Progenitor cell of endocrine pancreas (in vitro differentiated cells): Measurements from ENCODE around the gene HIGD1A. TPM values are rescaled to one million over a fixed set of nuclear protein-coding genes. Genes with fewer than 3 reads are reported as not detected.

Experiments
- DNase-seq: peaks from one replicate; pipeline ENCODE4 v3.0.0; 2021; ENCODE audit warnings: low spot score; ENCODE audit not compliant: unreplicated experiment
- H3K27ac Mint-ChIP-seq: 2 replicates; pipeline ENCODE4 v1.8.0; 2021; ENCODE audit warnings: mild to moderate bottlenecking, moderate library complexity, mixed read lengths
- H3K27me3 Mint-ChIP-seq: 2 replicates; pipeline ENCODE4 v1.8.0; 2021; ENCODE audit warnings: mixed read lengths
- H3K36me3 Mint-ChIP-seq: 2 replicates; pipeline ENCODE4 v1.8.0; 2022; ENCODE audit warnings: mixed read lengths; ENCODE audit not compliant: insufficient read depth
- H3K4me1 Mint-ChIP-seq: 2 replicates; pipeline ENCODE4 v1.8.0; 2021; ENCODE audit warnings: low read depth, mixed read lengths
- H3K4me3 Mint-ChIP-seq: 2 replicates; pipeline ENCODE4 v1.8.0; 2021; ENCODE audit warnings: low read depth, mild to moderate bottlenecking, moderate library complexity, mixed read lengths
- H3K9me3 Mint-ChIP-seq: 2 replicates; pipeline ENCODE4 v1.8.0; 2021; ENCODE audit warnings: low read depth, mixed read lengths
- total RNA-seq: library from RNA; stranded (reverse); gene quantifications from 2 replicates; pipeline ENCODE4 v1.2.1, GENCODE V29; 2021
- TF ChIP-seq, protein P1 (sequence below): fragments of 200-600 bp; sonication (generic); IDR thresholded peaks from one replicate; pipeline ENCODE4 v1.5.0; 2021; ENCODE audit warnings: antibody characterized with exemption, mild to moderate bottlenecking; ENCODE audit not compliant: unreplicated experiment

HIGD1A gene
- total RNA-seq, 1 donor from 2014 or later = 92.3 TPM

DNA sequence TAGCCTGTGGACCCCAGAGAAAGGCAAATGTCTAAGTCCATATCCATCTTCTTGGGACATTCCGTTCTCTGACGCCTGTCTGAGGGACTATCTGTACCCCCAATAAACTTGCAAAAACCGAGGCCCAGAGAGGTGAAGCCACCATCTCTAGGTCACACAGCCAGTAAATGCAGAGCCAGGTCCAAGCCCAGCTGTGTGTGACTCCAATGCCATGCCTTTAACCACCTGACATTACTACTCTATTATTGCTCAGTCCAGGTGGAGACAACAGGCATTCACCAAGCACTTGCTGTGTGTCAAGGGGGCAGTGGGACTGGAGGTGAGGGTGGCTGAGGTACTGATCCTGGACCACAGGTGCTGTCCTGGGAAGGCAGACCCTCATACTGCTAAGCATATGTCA, 46.0 kb upstream of the HIGD1A start:
- H3K27ac Mint-ChIP-seq = no peak overlapping the region
- H3K4me1 Mint-ChIP-seq = peaks cover 19% of the 10 kb centered on the region
- TF ChIP-seq, protein P1, sequence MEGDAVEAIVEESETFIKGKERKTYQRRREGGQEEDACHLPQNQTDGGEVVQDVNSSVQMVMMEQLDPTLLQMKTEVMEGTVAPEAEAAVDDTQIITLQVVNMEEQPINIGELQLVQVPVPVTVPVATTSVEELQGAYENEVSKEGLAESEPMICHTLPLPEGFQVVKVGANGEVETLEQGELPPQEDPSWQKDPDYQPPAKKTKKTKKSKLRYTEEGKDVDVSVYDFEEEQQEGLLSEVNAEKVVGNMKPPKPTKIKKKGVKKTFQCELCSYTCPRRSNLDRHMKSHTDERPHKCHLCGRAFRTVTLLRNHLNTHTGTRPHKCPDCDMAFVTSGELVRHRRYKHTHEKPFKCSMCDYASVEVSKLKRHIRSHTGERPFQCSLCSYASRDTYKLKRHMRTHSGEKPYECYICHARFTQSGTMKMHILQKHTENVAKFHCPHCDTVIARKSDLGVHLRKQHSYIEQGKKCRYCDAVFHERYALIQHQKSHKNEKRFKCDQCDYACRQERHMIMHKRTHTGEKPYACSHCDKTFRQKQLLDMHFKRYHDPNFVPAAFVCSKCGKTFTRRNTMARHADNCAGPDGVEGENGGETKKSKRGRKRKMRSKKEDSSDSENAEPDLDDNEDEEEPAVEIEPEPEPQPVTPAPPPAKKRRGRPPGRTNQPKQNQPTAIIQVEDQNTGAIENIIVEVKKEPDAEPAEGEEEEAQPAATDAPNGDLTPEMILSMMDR = no peak
- H3K9me3 Mint-ChIP-seq = no peaks in the 10 kb centered on the region
- H3K27me3 Mint-ChIP-seq = peaks cover 14% of the 10 kb centered on the region
- H3K36me3 Mint-ChIP-seq = no peaks in the 10 kb centered on the region
- no peak for DNase-seq
- no peak overlapping the region for H3K4me3 Mint-ChIP-seq

DNA sequence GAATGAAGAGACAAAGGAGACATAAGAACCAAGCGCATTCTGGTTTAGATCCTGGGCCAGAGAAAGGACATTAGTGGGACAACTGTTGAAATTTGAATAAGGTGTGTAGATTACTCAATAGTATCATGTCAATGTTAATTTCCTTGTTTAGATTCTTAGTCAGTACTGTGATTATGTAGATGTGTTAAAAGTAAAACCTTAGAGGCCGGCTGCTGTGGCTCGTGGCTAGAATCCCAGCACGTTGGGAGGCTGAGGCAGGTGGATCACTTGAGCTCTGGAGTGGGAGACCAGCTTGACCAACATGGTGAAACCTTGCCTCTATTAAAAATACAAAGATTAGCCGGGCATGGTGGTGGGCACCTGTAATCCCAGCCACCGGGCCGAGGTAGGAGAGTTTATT, 44.7 kb upstream of the HIGD1A start:
- Mint-ChIP-seq H3K36me3 (no peaks in the 10 kb centered on the region), H3K4me1 (peaks cover 17% of the 10 kb centered on the region), H3K9me3 (no peaks in the 10 kb centered on the region), H3K27me3 (peaks cover 15% of the 10 kb centered on the region), H3K4me3 (no peak overlapping the region), H3K27ac (no peak overlapping the region)
- TF ChIP-seq, protein P1 = no peak
- DNase-seq = no peak

DNA sequence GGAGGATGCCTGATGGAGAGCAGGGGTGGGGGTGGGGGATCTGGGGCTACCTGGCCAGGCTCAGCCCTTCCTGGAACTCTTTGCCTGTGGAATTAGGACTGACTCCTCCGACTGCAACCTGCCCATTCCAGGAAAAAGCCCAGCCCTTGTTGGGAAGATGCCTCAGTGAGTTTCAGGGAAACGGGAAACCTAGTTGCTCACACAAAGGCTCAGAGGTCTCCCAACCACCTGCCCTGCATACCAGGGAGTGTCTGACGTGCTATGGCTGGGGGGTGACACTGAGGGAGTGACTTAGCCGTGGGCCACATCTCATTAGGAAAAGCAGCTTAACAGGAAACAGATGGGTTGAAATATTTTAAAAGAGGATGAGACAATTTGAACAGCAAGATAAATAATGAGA, 43.4 kb upstream of the HIGD1A start:
- H3K27ac Mint-ChIP-seq = no peak overlapping the region
- H3K27me3 Mint-ChIP-seq = peaks cover 18% of the 10 kb centered on the region
- no peaks in the 10 kb centered on the region for H3K36me3 Mint-ChIP-seq
- no peaks in the 10 kb centered on the region for H3K9me3 Mint-ChIP-seq
- TF ChIP-seq, protein P1 = no peak
- H3K4me1 Mint-ChIP-seq = peaks cover 17% of the 10 kb centered on the region
- no peak overlapping the region for H3K4me3 Mint-ChIP-seq
- DNase-seq = no peak

DNA sequence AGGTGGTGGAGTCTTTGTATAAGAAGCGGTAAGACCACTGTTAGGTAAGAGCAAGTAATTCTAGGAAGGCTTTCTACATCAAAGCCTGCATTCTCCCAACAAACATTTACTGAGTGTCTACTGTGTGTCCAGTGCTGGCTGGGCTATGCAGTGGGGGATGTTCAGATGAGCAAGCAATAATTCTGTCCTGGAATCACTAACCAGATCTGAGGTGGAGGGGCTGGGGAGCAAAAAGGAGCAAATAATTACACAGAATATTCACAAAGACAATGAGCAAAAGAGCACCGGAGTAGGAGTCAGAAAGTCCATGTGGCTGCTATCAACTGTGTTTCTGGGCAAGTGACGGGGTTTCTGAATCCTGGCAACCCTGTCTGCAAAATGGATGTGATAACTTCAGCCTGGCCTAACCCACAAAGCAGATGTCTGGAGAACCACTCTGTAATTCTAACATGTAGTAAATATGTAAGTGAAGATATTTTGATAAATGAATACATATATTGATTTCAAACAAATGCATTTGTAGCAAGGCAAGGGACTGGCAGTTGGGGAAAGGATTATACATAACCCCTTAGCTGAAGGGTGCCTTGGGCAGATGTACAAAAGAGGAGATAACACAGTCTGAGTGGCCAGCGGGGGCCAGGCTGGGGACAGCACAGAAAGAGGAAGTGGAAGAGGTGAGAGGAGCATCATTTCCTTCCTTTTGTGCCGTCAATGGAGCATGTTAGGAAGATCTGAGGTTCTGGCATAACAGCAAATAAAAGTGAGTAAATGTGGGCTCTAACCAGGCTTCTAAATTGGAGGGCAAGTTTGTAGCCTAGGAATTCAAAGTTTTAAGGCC, 42.6 kb upstream of the HIGD1A start:
- H3K4me3 Mint-ChIP-seq = no peak overlapping the region
- no peaks in the 10 kb centered on the region for H3K36me3 Mint-ChIP-seq
- H3K27ac Mint-ChIP-seq = peak overlapping the region; percentile 36
- H3K9me3 Mint-ChIP-seq = no peaks in the 10 kb centered on the region
- H3K4me1 Mint-ChIP-seq = peaks cover 12% of the 10 kb centered on the region
- no peak for DNase-seq
- TF ChIP-seq, protein P1 = no peak
- H3K27me3 Mint-ChIP-seq = peaks cover 17% of the 10 kb centered on the region

DNA sequence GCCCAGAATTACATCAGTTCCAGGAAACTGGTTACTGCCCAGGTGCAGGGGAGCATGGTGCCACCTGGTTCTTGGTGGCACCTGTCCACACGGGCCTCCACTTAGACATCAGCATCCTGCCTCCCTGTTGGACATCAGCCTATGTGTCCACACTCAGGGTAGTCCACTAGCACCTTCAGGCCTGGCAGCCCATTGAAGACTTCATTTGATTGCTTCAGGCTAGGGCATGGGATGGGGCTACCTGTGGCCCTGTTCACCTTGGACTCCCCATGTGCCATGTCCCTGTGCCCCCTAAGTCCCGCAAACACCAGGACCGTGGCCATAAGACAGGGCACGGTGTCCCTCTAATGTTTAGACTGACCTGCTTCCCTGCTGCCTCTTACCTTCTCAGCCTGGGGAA, 40.5 kb upstream of the HIGD1A start:
- TF ChIP-seq, protein P1 = no peak

More for the DNA sequence above, 40.5 kb upstream of the HIGD1A start:
- H3K27ac Mint-ChIP-seq = no peak overlapping the region
- H3K4me3 Mint-ChIP-seq = no peak overlapping the region
- H3K4me1 Mint-ChIP-seq = peaks cover 12% of the 10 kb centered on the region
- H3K27me3 Mint-ChIP-seq = peaks cover 8% of the 10 kb centered on the region
- DNase-seq = no peak
- H3K9me3 Mint-ChIP-seq = no peaks in the 10 kb centered on the region
- no peaks in the 10 kb centered on the region for H3K36me3 Mint-ChIP-seq
